ENCODE results near the gene MIF4GD.

The MIF4GD gene

DNA sequence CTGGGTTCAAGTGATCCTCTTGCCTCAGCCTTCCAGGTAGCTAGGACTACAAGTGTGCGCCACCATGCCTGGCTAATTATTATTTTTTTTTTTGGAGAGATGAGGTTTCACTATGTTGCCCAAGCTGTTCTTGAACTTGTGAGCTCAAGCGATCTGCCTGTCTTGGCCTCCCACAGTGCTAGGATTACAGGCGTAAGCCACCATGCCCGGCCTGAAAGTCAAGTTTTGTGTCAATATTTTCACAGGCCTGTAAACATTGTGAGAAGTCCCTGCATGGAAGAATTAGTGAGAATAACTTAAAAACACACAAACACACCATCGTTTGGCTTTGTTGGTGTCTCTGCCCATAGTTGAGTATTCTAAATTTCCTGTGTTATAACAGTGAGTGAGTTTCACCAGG, 43.3 kb downstream of the MIF4GD start:
- H3K27ac ChIP-seq, result peak overlapping the region; percentile 40
- TF ChIP-seq CTCF (conservative IDR thresholded peaks at IDR 0.05) (no peak), ZFX (IDR thresholded peaks at IDR 0.05) (no peak)

GRCh38 chr17:75225016-75225415, 46.0 kb downstream of the MIF4GD start:
- H3K27ac ChIP-seq, result no peak overlapping the region
- TF ChIP-seq CTCF (conservative IDR thresholded peaks at IDR 0.05), result no peak
- no peak for TF ChIP-seq ZFX (IDR thresholded peaks at IDR 0.05)

- TF ChIP-seq CTCF (conservative IDR thresholded peaks at IDR 0.05) (no peak), ZFX (IDR thresholded peaks at IDR 0.05) (no peak)
- H3K27ac ChIP-seq, result no peak overlapping the region
Observed at GRCh38 chr17:75219815-75220214, 51.2 kb downstream of the MIF4GD start.

DNA sequence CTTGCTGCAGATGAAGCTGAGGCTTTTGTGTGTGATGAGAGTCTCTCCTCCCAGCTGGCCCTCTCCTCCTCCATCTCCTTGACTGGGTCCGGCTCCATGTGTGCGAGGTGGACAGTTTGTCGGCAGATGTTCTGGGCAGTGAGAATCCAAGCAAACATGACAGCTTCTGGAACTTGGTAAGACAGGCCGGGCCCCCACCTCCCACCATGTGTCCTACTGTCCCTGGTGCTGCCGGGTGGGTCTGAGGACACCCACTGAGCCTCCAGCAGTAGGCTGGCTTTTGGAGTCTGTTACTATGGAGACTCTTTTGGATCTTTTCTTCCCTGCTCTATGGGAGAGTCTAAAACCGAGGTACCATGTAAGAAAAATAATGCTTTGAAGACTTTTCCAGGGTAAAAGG, 52.9 kb downstream of the MIF4GD start:
- H3K27ac ChIP-seq, result no peak overlapping the region
- TF ChIP-seq CTCF (conservative IDR thresholded peaks at IDR 0.05) (no peak), ZFX (IDR thresholded peaks at IDR 0.05) (no peak)

All from C4-2B (cell line).